Measurements from ENCODE around the gene KCNV2.

The KCNV2 gene

GRCh38 chr9:2778816-2779215 lies 61.5 kb downstream of the KCNV2 start:
- peaks cover 52% of the 10 kb centered on the region for H3K9me3 Mint-ChIP-seq
- H3K4me1 Mint-ChIP-seq: no peaks in the 10 kb centered on the region
- TF ChIP-seq CTCF (IDR thresholded peaks at IDR 0.05; ENCODE audit: unreplicated experiment in 3 of 3): no peak
- no peaks in the 10 kb centered on the region for H3K27me3 Mint-ChIP-seq (ENCODE audit: low read depth)
- peaks cover 90% of the 10 kb centered on the region for H3K36me3 Mint-ChIP-seq (ENCODE audit: low read depth)
- H3K27ac Mint-ChIP-seq: no peak overlapping the region
- H3K4me3 Mint-ChIP-seq: no peak overlapping the region
